Stimulated activated CD4-positive, alpha-beta T cell treated with anti-CD3 and anti-CD28 coated beads, Interleukin-4, amount 100 ng/mL, for 24 hours (primary cell): Measurements from ENCODE around the gene ANO4.
"Not testable (repeated sequence)": the region's sequence is repeated elsewhere in the genome, so short reads cannot be mapped to it uniquely, and the experiment has no call there.

ENCODE experiments used
- DNase-seq: peaks from one replicate; pipeline ENCODE4 v3.0.0-alpha.2; 2020

Gene ANO4

DNA sequence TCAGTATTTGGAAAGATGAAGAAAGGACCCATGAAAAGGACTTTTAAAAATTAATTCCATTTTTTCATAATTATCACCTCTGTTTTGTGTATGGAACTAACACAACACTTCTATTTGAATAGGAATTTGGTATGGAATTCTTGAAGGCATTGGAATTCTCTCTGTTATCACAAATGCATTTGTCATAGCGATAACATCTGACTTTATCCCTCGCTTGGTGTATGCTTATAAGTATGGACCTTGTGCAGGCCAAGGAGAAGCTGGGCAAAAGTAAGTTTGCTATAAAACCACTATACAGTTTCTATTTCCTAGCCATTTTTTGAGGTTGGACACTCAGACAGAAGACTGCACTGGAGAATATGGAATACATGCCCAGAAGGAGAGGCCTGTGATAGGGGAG, 316.9 kb downstream of the ANO4 start:
- DNase-seq: no peak

DNA sequence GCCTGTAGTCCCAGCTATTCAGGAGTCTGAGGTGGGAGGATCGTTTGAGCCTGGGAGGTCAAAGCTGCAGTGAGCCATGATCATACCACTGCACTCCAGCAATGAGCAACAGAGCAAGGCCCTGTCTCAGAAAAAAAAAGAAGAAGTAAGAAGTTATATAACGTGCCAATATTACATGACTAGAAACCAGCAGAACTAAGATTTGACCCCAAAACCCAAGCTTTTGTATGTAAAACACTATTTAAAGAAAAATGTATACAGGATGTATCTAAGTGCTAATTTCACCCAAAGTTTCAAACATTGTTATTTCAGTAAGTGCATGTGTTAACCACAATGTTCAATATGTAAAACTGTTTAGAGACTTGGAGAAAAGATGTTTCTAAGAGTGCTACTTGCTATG, 320.8 kb downstream of the ANO4 start:
- no peak for DNase-seq

DNA sequence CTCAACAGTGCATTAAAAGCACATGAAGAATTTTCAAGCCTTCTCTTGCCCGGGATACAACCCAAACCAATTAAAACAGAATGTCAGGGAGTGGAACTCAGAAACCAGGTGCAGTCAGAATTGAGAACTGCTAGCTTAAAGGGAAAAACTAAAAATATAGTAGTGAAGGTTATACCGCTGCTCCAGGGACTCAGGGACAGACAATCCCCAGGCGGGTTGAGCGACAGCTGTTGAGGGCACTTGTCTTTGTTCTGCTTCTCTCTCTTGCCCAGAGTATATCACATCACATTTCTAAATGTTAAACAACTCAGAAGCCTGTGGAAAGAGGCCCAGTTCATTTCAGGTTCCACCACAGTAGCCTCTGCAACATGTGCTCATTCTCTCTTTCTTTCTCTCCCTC, 322.3 kb downstream of the ANO4 start:
- no peak for DNase-seq

DNA sequence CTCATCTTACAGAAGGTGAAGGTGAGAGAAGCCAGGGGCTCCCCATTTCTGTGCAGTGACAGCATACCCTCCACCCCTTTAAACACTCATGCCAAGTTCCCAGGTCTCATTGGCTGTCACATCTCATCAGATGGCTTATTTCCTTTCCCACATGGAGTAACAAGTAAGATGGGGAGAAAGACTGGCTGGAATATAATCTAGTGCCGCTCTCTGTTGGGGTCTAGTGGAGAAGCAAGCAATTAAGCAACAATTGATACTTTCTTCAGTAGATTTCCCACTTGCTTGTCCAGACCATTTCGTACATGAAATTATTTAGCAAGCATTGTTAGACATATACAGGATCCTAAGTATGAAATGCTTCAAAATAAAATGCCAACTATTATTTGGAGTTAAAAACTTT, 323.3 kb downstream of the ANO4 start:
- no peak for DNase-seq

DNA sequence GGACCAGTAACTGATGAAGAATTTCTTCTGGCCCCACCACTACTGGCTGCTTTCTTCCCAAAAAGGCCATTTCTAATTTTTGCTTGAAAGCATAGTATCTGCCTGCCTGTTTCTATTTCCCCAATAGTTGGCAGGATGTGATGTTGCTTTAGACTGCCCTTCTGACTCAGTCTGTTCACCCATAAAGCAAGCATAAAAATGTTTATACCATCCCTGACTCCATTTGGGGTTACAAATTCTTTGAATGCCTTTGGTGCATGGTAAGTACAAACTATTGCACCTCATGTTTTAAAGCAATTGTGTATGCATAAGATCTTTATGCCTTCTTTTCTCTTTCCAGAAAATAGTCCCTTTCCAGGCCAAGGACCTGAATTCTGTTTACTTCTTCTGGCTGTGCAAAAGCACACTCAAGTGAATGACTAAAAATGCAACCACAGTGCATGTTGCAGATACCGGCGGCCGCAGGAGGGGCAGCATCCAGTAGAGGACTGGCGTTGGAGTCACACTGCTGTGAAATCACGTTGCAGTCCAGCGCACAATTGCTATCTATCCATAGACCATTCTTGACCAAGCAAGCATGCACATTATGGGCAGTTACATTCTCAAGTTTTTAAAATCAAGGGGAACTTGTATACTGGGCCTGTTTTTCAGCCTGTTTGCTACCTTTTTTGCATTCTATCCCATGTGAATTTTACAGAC, 333.1 kb downstream of the ANO4 start:
- DNase-seq: no peak

DNA sequence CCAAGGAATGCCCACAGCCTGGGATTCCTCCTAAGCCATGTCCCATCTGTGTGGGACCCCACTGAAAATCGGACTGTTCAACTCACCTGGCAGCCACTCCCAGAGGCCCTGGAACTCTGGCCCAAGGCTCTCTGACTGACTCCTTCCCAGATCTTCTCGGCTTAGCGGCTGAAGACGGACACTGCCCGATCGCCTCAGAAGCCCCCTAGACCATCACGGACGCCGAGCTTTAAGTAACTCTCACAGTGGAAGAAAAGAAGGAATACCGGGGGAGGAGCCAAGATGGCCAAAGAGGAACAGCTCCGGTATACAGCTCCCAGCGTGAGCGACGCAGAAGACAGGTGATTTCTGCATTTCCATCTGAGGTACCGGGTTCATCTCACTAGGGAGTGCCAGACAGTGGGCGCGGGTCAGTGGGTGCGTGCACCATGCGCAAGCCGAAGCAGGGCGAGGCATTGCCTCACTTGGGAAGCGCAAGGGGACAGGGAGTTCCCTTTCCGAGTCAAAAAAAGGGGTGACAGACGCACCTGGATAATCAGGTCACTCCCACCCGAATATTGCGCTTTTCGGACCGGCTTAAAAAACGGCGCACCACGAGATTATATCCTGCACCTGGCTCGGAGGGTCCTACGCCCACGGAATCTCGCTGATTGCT, 351.3 kb downstream of the ANO4 start:
- not testable (repeated sequence) for DNase-seq

DNA sequence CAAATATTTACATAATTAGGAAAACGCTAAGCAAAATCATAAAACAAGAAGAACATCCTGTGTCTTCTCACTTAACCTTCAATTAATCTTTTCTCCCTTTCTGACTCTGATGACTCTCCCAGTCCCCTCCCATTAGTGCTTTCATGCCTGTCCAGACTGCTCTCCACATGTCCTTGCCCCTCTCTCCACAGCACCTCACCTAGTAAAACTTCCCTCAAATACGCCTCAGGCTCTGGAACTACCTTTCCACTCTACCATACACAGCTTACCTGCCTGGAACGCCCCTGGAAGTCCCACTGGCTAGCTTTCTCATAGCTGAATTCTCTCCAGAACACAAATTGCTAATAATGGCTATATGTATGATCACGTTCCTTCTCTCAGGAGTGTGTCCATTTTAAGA, 370.7 kb downstream of the ANO4 start:
- DNase-seq: no peak

DNA sequence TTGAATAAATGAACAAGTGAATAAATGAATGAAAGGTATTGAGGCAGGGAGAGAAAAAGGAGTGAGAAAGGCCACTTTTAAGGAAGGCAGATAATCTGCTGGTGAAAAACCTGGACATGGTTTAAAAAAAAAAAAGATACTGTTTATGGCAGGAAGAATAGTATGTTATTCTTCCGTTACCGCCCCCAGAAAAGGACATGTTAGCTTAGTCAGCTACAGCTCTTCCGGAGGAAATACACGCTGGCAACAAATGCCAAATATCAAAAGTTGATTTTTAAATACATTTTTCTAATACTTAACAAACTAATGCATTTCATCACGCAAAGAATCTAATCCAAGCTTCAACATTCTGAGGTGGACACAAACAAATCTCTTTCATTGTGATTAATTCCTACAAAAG, 372.3 kb downstream of the ANO4 start:
- DNase-seq: no peak

DNA sequence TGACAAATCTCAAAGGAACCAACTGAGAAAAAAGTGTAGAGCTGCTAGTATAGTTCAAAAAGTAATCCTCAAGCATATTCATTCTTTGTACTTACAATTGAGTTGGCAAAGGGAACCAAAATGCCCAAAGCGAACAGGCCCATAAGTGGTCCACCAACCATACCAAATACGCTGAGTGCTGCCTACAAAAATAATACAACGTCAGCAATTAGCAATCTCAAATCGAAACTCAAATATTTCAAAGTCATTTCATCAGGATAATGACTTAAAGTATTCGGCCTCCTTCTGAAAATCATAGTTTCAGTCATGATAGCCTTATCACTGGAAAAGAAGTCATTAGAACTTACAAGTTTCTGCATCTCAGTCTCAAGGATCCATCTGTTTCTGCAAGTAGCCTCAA, 373.4 kb downstream of the ANO4 start:
- DNase-seq: no peak

DNA sequence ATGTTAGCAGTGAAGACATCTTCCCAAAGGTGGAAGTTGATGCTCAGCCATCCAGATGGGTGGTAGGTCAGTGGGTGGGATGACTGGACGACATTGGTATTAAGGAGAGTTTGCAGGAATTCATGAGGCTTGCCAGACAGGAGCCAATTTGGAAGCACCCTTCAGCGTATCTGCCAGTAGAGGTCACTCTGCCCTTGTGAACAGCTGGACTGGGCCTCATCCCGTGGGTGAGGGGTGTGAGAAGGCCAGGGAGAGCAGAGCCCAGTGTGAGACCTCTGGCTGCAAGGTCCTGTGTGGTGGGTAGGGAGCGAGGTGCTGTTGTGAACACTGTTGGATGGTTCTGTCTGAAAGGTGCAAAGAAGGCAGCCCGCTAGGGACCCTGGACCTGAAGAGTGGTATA, 377.7 kb downstream of the ANO4 start:
- no peak for DNase-seq

DNA sequence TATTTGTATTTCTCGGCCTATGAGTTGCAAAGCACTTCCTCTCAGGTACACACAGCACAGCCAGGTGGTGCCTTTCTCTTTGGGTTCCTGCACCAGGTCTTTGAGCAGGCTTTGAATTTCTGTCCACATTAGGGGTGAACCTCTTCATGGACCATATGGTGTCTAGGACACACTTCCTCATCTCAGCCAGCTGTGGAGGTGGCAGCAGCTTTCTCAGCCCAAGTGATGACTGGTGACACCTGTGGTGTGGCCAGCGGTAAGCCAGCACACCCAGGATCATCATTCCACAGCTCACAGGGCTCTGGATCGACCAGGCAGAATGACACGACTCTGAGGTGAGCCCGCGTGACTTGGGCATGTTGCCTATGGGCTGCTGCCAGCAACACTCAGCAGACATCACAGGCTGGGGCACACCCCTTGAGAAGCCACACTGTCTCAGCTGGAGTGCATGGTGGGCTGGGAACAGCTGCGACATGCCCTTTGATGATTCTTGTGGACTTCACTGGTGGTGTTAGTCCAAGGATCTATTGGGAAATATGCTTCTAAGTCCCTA, 378.7 kb downstream of the ANO4 start:
- DNase-seq: no peak

DNA sequence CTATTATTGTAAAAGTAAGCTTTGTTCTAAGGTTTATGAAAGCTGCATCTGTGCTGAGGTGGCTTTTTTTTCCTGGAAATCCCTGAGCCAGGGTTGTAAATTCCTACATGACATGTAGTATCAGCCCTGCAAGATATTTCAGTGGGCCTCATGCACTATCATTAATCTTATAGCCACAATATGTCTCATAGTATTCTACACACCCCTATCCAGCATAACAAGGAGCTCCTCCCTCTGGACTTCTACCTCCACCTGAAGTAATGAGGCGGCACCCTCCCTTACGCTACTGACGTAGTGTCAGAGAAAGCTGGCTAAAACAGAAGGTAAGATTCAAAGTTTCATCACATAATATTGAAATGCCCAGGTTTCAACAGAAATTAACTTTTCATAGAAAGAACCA, 380.0 kb downstream of the ANO4 start:
- DNase-seq: no peak
